GM23338 (cell line): Measurements from ENCODE around the gene CDC16.

Experiments used
- CREB1 ChIP-seq: fragments of 250-450 bp; sonication (Bioruptor Pico); IDR thresholded peaks from 2 replicates; pipeline ENCODE4 v1.5.0; 2020; ENCODE audit warnings: low read depth, mild to moderate bottlenecking, moderate library complexity
- EZH2 ChIP-seq: fragments of 200-600 bp; sonication (generic); IDR thresholded peaks from one replicate; pipeline ENCODE4 v1.8.0; 2017; ENCODE audit warnings: antibody characterized with exemption, mild to moderate bottlenecking, low read depth; ENCODE audit not compliant: unreplicated experiment
- EZH2phosphoT487 ChIP-seq: fragments of 200-600 bp; sonication (generic); IDR thresholded peaks from one replicate; pipeline ENCODE4 v1.8.1; 2018; ENCODE audit warnings: antibody characterized with exemption; ENCODE audit not compliant: unreplicated experiment
- JUNB ChIP-seq: IDR thresholded peaks from one replicate; pipeline ENCODE4 v1.6.1; 2016; ENCODE audit warnings: antibody characterized with exemption; ENCODE audit not compliant: unreplicated experiment
- POLR2AphosphoS5 ChIP-seq: IDR thresholded peaks from 2 replicates; pipeline ENCODE4 v1.6.1; 2016; ENCODE audit warnings: antibody characterized with exemption, low read depth
- STAT1 ChIP-seq: IDR thresholded peaks from one replicate; pipeline ENCODE4 v1.6.1; 2016; ENCODE audit warnings: antibody characterized with exemption; ENCODE audit not compliant: unreplicated experiment
- ZNF114 ChIP-seq: fragments of 250-450 bp; sonication (Bioruptor Pico); IDR thresholded peaks from 2 replicates; pipeline ENCODE4 v1.5.0; 2020; ENCODE audit warnings: mild to moderate bottlenecking, moderate library complexity
- TF ChIP-seq, protein P1 (sequence below), 2 experiments: fragments of 200-600 bp in 1 of 2; sonication (generic) in 1 of 2; conservative IDR thresholded peaks; 2 replicates each; pipeline versions ENCODE4 v1.5.1 to v1.6.1; 2016 to 2017; ENCODE audit warnings: antibody characterized with exemption in 2 of 2, low read depth in 2 of 2, mild to moderate bottlenecking in 2 of 2, moderate library complexity in 1 of 2
- TF ChIP-seq, protein P2 (sequence below): IDR thresholded peaks from one replicate; pipeline ENCODE4 v1.6.1; 2018; ENCODE audit warnings: antibody characterized with exemption; ENCODE audit not compliant: unreplicated experiment

DNA sequence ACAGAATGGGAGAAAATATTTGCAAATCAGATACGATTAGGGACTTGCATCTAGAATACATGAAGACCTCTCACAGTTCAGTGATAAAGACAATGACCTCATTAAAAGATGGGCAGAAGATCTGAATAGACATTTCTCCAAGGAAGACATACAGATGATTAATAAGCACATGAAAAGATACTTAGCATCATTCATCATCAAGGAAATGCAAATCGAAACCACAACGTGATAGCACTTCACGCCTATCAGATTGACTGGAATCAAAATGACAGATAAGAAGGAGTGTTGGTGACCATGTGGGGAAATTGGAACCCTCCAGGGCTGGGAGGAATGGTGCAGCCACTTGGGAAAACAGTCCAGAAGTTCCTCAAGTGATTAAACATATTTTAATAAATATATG is 29.8 kb upstream of the CDC16 start:
- TF ChIP-seq, protein P1, sequence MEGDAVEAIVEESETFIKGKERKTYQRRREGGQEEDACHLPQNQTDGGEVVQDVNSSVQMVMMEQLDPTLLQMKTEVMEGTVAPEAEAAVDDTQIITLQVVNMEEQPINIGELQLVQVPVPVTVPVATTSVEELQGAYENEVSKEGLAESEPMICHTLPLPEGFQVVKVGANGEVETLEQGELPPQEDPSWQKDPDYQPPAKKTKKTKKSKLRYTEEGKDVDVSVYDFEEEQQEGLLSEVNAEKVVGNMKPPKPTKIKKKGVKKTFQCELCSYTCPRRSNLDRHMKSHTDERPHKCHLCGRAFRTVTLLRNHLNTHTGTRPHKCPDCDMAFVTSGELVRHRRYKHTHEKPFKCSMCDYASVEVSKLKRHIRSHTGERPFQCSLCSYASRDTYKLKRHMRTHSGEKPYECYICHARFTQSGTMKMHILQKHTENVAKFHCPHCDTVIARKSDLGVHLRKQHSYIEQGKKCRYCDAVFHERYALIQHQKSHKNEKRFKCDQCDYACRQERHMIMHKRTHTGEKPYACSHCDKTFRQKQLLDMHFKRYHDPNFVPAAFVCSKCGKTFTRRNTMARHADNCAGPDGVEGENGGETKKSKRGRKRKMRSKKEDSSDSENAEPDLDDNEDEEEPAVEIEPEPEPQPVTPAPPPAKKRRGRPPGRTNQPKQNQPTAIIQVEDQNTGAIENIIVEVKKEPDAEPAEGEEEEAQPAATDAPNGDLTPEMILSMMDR (conservative IDR thresholded peaks at IDR 0.05; ENCODE audit: low read depth in 2 of 2) = no peak
- TF ChIP-seq EZH2 (no peak), POLR2AphosphoS5 (no peak), EZH2phosphoT487 (no peak), JUNB (no peak), CREB1 (no peak), ZNF114 (CRISPR knock-in tag) (no peak), STAT1 (no peak)
- TF ChIP-seq, protein P2, sequence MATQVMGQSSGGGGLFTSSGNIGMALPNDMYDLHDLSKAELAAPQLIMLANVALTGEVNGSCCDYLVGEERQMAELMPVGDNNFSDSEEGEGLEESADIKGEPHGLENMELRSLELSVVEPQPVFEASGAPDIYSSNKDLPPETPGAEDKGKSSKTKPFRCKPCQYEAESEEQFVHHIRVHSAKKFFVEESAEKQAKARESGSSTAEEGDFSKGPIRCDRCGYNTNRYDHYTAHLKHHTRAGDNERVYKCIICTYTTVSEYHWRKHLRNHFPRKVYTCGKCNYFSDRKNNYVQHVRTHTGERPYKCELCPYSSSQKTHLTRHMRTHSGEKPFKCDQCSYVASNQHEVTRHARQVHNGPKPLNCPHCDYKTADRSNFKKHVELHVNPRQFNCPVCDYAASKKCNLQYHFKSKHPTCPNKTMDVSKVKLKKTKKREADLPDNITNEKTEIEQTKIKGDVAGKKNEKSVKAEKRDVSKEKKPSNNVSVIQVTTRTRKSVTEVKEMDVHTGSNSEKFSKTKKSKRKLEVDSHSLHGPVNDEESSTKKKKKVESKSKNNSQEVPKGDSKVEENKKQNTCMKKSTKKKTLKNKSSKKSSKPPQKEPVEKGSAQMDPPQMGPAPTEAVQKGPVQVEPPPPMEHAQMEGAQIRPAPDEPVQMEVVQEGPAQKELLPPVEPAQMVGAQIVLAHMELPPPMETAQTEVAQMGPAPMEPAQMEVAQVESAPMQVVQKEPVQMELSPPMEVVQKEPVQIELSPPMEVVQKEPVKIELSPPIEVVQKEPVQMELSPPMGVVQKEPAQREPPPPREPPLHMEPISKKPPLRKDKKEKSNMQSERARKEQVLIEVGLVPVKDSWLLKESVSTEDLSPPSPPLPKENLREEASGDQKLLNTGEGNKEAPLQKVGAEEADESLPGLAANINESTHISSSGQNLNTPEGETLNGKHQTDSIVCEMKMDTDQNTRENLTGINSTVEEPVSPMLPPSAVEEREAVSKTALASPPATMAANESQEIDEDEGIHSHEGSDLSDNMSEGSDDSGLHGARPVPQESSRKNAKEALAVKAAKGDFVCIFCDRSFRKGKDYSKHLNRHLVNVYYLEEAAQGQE = no peak
